Stimulated activated CD8-positive, alpha-beta memory T cell treated with anti-CD3 and anti-CD28 coated beads, Interleukin-15, amount 100 ng/mL, for 4 hours (primary cell): Measurements from ENCODE around the gene UBE3D.
"Not testable (repeated sequence)": the region's sequence is repeated elsewhere in the genome, so short reads cannot be mapped to it uniquely, and the experiment has no call there.

ENCODE experiments used
- DNase-seq, 2 donors: peaks; one replicate each; pipeline ENCODE4 v3.0.0-alpha.2; 2020; ENCODE audit warnings: low read depth in 2 of 2

Gene UBE3D

DNA sequence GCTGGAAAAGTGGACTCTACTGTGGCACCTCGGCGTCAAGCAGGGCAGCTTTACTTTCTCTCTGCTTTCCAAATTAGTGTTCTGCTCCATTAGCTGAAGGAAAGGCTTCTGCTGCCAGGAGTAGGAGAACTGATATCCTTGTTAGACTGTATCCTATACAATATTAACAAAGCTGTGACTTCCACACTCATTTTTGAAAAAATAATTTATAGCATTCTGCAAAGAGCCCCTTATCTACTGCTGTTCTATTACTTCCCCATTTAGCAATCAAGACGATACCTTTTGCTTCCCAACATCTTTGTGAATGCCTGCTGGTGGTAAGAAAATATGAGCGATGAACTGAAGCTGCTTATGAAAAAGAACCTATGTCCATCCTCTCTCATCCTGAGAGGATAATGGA lies 151.1 kb downstream of the UBE3D start:
- no peak for DNase-seq

DNA sequence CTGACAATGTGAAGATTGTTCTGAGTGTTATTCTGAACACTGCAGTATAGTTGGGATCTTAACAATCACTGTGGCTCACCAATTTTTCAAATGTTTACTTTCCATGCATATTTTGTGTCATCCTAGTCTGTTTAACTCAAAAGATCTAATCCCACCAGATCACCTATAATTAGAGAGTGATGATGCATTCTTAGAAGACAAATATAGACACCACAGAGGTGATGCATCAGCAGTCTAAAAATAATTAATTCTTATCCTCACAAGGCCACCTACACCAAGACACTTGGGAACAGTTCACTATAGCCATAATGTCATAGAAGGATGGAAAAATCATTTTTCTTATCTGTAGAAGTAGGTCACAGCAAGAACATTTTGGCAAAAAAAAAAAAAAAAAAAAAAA lies 154.8 kb downstream of the UBE3D start:
- DNase-seq = no peak

DNA sequence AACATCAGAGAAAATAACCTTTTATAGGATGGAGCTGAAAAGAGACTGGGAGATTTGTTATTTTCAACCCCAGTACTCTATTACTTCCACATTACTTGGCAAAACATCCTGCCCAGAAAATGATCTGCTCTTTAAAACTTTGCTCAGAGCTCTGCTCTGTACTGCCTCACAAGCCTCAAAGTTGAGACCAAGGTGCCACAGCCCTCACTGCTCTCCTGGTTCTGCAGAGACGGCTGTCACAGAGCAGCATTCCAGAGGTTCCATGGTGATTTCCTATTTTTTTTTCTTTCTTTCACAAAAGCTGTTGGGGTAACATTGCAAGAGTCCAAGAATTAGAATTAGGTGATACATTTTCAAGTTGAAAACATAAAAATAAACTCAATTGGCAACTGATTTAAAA lies 155.2 kb downstream of the UBE3D start:
- no peak for DNase-seq

DNA sequence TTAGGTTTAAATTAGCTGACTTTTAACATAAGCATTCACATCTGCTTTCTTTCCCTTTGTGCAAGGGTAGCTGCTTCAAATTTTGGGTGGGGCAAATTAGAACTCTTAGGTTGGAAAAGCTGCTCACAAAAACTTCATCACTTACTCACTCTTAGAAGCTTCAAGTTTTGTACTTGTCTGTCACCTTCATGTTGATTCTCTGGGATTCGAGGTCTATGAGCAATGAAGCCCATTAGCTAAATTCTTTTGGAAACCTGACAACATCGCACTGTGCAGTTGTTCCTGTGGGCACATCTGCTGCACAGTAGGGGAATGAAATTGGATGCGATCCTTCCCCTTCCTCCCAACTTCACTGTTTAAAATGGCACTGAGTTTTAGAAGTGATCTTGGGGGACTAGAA lies 156.1 kb downstream of the UBE3D start:
- DNase-seq = no peak

DNA sequence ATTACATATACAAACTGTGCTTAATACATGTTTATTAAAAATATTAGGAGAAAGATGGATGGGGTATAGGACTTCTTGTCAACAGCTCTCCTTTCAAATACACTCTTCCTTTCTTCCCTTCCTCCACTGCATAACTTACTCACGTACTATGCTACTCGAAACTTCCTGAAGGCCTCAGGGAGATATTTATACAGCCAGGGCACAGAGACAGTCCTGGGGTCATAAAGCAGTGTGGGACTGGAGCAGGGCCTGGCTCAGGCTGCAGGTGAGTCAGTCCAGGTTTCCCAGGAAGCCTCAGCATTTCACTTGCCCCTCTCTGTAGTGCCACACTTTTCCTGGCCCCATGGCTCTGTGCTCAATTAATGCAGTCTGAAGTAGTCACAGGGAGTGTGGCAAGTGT lies 157.0 kb downstream of the UBE3D start:
- no peak for DNase-seq

DNA sequence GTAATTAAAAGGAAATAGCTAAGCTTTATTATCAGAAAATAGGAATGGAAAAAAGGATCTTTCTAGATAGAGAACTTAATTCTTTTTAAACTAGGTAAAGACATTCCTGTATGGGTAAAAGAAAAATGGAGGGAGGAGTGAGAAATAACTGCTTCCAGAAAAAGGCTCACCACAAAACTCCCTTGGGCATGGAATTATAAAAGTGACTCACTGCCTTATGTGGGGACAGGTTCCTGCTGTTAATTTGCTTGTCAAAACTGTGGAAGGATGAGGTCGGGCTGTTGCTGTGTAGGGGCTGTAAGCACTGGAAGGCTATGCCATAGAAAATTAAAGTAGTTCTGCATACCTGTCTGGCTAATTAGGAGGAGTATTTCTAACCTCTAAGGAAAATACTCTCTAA lies 158.7 kb downstream of the UBE3D start:
- no peak for DNase-seq

DNA sequence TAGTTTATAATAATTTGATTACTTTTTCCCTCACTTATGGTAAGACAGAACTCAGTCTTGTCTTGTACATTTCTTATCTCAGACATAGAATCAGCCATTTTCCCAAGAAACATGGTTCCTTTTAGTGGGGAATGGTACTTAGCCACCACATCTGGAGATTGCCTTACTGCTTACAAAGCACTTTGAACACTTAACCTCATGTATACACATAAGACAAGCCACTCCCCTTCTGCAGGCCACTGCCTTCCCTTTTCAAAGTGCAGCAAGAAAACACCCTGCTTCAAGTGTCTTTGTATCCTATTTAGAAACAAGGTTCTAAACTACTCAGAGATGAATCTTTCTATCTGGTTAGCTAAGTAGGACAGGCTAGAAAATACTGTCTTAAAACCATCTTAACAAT lies 159.2 kb downstream of the UBE3D start:
- DNase-seq = no peak

DNA sequence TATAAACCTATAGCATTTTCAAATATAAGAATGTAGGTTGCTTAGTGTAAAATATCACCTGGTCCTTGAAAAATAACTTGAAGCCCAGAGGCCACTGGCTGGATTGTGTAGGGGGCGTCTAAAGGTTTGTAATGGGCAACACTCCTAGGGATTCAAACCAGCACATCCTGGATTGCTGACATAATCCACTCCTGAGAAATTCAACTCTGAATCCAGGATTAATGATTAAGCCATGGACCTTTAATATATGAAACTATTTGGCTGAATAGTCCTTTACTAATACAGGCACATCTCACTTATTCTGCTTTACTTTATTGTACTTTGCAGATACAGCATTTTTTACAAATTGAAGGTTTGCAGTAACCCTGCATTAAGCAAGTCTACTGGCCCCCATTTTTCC lies 160.8 kb downstream of the UBE3D start:
- DNase-seq = no peak

DNA sequence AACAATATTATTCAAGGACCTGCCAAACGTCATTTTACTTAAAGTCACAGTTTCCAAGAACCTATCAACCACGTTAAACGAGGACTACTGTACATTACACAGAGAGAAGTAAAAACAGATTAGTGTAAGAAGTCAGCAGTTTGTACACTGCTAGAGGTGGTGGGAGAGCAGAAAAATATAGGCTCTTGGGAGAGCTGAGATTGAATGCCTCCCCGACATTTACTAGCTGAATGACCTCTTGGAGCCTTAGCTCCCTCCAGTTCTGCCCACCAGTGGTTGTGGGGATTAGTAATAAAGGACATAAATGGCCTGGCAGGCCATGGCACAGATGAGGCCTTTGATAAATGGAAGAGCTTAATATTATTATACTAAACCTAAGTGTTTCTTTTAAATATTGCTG lies 161.4 kb downstream of the UBE3D start:
- no peak for DNase-seq

DNA sequence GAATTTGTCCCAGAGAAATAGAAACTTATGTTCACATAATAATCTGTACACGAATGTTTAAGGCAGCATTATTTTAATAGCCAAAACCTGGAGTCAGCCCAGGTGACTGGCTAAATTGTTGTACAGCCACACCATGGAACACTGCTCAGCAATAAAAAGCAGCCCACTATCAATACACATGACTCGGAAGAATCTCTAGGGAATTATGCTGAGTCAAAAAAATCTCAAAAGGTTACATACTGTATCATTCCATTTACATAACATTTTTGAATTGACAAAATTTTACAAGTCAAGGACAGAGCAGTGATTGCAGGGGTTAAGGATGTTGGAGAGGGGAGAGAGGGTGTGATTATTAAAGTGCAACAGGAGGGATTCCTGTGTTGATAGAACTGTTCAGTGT lies 163.4 kb downstream of the UBE3D start:
- no peak for DNase-seq

DNA sequence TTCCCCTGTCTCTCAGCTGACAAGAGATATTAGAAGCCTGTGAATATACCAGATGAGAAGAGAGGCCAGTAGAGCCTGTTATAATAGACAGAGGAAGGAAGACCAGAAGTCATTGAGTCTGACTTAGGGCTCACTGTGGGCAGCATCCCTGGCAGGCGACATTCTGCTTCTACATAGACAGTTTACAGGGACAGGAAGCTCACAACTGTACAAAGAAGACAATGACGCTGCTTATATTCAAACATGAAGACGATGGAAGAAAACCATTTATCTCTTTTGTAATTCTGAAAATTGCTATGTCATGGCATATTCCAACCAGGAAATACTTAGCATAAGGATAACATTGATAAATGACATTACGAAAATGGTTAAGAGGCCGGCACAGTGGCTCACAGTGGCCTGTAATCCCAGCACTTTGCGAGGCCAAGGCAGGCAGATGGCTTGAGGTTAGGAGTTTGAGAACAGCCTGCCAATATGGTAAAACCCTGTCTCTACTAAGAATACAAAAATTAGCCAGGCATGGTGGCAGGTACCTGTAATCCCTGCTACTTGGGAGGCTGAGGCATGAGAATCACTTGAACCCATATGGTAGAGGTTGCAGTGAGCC lies 170.9 kb downstream of the UBE3D start:
- DNase-seq = no peak

DNA sequence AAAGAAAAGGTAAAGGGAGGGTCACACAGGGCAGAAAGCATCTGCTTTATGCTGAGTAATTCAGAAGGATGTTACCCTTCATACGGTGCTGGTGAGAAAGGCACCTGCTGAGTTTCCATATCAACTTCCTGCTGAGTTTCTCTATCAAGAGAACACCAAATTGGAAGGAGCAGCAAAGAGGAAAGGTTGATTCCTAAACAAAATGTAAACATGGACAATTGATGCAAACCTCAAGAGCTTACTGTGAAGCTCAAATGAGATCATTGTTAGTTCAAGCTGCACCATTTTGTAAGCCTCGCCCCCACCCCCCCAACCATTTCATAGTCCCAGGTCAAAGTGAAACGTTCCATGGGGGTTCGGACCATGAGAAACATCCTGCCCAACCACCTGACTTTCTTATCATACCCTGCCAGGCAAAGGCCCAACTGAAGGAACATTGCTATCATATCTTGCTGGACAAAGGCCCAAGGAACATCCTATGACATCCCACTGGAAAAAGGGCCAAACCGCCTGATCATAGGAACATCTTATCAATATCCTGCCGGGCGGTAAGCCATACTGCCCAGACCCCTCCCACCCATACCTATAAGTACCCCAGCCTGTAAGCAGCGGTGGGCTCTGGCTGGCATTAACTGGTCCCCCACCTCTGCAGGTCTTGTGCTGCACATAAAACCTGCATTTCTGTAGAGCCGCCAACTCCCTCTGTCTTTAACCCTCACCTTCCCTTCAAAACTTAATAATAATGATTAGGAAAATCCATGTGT lies 171.6 kb downstream of the UBE3D start:
- DNase-seq = no peak

DNA sequence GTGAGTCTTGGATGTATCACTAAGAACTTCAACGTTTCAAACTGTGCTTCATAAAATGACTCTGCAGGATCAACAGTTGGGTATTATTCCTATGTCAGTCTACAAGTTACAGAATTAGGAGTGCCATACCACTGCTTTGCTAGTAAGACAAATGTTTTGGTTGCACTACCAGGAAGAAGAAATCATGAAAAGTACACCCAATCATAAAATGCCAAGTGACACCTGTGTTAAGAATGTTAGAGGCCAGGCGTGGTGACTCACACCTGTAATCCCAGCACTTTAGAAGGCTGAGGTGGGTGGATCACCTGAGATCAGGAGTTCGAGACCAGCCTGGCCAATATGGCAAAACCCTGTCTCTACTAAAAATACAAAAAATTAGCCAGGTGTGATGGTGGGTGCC lies 174.1 kb downstream of the UBE3D start:
- not testable (repeated sequence) for DNase-seq

DNA sequence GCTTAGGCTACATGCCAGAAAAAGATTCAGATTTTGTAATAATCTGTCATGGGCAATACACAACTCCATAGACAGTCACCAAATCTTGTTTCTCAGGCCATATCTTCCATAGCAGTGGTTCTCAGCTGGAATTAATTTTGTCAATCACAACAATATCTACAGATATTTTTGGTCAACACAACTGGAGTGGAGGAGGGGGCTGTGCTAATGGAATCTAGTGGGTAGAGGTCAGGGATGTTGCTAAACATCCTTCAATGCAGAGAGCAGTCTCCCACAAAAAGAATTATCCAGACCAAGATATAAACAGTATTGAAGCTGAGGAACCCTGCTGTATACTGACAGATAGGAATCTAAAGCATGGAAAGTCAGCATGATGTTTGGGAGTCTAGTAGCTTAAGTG lies 174.6 kb downstream of the UBE3D start:
- DNase-seq = no peak

DNA sequence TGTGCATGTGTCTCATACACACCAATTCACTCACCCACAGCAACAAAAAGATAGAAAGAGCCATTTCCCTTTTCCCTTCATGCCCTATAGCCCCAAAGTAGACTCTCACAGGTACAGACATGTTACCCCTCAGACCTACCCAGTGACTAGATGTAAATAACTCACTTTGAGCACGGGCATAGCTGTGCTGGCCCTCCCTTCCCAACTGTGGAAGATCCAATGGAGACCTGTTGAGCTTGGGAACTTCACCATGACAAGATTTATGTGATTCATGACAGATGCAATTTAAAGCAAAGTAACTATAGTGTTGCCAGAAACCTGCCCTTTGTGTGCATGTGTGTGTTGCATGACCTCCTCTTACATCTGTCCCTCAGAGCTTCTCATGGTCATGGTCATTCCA lies 175.4 kb downstream of the UBE3D start:
- no peak for DNase-seq

DNA sequence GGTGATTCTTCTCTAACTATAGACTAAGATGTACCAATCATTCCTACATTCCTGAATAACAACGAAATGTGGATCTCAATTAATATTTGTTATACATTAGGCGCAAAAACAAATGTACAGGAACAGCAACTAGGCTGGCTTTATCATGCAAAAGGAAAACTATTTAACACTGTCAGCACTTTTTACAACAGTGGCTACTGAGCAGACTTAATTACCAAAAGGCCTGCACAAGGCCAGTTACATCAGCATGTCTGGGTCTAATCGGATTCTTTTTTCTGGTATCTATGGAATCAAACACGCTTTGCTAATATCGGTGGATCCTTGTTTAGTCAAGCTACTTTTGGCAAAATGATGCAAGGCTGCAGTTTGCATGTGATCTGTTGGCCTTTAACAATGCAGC lies 176.5 kb downstream of the UBE3D start:
- no peak for DNase-seq

DNA sequence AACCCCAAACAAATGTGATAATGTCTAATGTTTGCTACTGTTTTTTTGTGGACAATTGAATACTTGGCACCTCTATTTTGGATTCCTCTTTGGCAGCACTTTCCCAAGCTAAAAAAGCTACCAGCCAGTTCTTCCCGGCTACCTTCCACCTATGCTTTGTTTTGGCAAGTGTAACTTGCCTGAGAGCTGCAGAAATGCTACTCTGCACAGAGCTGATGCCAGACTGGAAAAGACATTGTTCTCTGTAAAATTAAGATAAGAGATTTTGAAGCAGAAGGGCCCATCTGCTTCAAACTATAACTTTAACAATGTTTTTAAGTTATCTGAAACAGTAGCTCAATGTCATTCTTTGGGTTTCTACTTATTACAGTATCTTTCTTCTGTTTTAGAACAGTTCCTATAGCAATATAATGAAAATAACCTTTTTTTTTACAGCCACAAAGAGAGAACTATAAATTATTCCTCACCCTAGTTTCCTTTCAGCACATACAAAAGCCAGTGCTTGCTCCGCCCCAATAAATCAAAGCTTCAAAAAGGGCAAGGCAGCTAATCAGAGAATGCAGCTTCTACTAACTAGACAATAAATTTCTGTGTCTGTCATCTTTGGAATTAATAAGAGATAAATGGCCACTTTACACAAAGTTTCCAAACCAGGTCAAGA lies 183.1 kb downstream of the UBE3D start:
- no peak for DNase-seq

DNA sequence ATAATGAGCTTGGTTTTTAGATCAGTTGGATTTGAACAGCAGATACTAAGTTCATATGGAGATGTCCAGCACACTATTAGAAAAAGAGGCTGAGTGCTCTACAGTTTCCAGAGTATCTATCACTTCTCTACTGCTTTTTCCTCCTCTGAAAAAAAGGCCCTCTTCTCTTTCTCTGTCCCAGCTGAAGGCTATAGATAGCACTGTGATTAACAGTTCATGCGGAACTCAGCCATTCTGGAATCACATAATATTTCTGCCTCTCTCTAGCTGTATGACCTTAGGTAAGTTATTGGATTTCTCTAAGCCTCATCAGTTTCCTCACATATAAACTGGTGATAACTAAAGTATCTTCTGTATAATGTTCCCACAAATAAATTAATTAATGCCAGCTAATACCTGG lies 184.1 kb downstream of the UBE3D start:
- no peak for DNase-seq

DNA sequence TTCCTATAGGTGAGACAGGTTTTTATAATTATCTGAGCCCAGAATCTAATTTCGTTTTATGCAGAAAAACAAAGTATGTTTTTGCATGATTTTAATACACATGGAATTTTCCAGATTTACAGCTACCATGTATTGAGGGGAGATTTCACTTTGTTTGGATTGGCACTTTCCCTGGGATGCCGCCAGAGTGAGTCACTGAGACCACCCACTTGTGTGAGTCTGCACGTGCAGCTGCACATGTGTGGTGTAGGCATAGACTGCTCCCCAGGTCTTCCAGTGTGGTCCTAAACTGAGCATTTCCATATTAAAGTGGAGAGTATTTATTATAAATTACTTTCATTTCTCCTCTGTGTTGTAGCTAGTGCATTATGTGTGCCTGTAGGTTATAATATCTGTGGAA lies 186.8 kb downstream of the UBE3D start:
- DNase-seq = no peak

DNA sequence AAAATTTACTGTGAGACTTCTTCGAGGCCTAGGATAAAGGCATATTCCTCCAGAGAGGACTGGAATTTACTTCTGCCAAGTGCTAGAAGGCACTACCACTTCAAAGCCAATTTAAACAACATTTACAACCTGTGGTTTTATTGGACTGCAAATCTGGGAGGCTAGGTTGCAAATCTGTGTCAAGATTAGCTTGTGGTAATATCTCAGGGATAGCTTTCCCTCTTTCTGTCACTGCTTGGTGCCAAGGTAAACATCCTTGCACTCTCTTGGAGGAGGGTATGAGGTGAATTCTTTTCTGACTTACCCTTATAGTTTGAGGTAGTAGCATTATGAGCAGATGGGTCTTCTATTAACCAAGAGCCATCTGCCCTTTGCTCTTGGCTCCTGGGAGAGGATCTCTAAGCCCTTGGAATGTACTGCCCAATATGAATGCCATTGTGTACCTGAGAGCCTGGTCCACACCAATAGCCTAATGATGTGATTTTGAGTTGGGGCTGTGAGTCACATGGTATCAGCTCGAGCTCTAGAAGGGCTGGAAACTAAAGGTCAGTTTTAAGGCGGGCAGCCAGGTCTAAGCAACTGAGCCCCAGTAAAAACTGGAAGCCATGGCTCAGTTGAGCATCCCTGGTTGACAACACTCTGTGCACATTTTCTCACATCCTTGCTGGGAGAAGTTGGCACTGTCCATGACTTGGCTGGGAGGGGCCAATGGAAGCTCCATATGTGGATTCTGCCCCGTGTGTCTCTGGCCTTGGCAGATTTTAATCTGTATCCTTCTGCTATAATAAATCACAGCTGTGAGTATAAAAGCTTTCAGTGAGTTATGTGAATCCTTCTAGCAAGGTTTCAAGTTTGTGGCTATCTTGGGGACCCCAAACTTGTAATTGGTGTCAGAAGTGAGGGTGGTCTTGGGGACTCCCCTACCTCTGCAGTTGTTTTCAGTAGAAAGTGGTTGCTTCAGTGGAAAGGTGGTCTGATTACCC lies 188.1 kb downstream of the UBE3D start:
- DNase-seq = no peak

DNA sequence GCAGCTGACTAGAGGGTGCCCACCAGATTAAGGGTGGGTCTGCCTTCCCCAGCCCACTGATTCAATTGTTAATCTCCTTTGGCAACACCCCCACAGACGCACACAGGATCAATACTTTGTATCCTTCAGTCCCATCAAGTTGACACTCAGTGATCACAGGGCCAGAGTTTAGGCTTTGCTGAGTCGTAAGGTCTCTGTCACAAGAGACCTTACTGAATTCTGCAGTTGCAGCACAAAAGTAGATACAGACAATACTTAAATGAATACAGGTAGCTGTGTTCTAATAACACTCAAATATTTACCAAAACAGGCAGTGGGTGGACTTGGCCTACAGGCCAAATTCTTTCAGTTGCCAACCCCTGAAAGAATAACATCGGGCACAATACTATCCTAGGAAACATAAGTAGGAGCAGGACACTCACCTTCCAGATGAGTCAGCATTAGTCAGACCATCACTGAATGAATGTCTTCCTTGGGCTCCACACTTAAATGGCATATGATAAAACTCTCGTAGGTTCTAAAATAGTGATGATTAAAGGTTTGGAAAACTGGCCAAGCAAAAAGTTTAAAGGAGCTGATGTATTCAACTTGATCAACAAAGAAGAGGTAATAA lies 190.0 kb downstream of the UBE3D start:
- no peak for DNase-seq

DNA sequence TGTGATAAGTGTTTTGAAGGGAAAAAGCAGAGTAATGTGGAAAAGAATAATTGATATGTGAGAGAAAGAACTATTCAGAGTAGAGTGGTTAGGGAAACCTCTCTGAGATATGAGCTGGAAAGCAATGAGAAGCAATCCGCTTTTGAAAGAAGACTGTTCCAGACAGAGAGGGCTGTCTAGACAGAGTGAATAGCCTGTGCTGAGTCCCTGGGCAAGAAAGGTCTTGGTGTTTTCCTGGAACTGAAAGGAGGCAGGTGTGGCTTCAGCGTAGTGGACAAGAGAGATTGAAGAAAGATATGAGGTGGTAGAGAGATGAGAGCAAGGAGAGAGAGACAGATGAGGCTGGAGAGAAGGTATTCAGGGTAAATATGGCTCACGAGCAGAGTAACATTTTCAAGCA lies 190.8 kb downstream of the UBE3D start:
- no peak for DNase-seq
